GM18505 (cell line): ENCODE measurements around the gene OMA1.

Experiments used
- ATAC-seq: cut with Tn5 transposase; IDR thresholded peaks from one replicate; pipeline ENCODE4 v1.9.1; 2021; ENCODE audit not compliant: unreplicated experiment
- POLR2A ChIP-seq: IDR thresholded peaks from 4 replicates; pipeline ENCODE4 v1.6.1; 2011; ENCODE audit warnings: borderline replicate concordance; ENCODE audit not compliant: insufficient read depth, insufficient read length; ENCODE audit errors: extremely low read depth

OMA1 gene

DNA sequence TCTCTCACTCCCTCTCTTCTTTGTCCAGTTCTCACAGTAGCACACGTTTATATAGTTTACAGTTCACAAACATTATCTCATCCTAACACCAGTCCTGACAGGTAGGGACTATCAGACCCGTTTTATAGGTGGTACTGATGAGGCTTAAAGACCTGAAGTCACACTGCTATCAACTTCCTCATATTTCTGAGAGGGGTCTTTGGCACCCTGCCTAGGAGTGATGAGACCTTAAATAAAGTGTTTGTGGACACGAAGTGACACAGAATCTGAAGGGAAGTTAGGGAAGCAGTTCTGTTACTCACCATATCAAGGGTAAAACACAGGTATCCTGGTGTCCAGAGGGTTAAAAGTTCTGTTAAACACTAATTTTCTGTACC, 31.1 kb upstream of the OMA1 start:
- no peak for ATAC-seq
- TF ChIP-seq POLR2A: no peak

DNA sequence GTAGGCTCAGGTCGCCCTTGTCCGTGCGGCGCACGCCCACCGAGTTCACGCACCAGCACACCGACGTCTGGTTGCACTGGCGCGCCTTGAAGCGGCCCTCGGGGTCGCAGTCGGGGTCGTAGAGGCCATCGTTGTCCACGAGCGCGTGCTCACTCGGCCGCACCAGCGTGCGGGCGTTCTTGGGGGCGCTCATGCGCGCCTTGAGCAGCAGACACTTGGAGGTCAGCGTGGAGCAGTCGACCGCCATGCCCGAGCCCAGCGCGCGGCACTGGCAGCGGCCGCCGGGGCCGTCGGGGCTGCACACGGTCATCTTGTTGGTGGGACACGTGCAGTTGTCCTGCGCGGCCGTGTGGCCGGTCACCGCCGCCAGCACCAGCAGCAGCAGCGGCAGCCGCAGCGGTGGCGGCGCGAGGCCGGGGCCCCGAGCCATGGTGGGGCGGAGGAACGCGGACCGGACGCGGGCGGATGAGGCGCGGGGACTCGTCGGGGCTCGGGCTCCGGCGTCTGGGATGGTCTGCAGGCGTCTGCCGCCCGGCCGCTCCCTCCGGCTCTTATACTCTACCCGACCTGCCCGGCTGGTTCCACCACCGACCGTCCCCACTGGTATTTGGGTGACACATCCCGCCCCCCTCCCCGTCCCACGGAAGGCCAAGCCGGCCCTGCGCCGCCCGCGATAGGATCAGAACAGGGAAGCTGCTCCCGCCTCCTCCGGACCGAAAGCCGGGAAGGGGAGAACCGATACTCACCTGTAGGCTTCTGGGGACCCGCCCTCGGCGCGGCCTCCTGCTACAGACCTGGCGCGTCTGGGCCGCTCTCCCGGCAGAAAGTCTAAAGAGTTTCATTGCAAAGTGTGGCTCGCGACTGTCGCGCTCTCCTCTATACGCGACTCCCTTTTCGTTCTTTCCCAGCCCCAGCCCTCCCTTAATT, 30.5 kb upstream of the OMA1 start, which contains the start of gene TACSTD2:
Gene TACSTD2 (minus strand): TSS at position 526 of the 927 bp plus-strand sequence. CDS start 96 bp downstream, at position 430.
- TF ChIP-seq POLR2A: no peak
- ATAC-seq: no peak

GRCh38 chr1:58576325-58576726, 29.8 kb upstream of the OMA1 start:
- no peak for ATAC-seq
- TF ChIP-seq POLR2A: no peak

- TF ChIP-seq POLR2A: no peak
Measured at GRCh38 chr1:58575551-58576324, 29.2 kb upstream of the OMA1 start.

GRCh38 chr1:58574816-58575215, 28.3 kb upstream of the OMA1 start:
- ATAC-seq: no peak

More at GRCh38 chr1:58575551-58576324, 29.2 kb upstream of the OMA1 start:
- ATAC-seq: no peak

DNA sequence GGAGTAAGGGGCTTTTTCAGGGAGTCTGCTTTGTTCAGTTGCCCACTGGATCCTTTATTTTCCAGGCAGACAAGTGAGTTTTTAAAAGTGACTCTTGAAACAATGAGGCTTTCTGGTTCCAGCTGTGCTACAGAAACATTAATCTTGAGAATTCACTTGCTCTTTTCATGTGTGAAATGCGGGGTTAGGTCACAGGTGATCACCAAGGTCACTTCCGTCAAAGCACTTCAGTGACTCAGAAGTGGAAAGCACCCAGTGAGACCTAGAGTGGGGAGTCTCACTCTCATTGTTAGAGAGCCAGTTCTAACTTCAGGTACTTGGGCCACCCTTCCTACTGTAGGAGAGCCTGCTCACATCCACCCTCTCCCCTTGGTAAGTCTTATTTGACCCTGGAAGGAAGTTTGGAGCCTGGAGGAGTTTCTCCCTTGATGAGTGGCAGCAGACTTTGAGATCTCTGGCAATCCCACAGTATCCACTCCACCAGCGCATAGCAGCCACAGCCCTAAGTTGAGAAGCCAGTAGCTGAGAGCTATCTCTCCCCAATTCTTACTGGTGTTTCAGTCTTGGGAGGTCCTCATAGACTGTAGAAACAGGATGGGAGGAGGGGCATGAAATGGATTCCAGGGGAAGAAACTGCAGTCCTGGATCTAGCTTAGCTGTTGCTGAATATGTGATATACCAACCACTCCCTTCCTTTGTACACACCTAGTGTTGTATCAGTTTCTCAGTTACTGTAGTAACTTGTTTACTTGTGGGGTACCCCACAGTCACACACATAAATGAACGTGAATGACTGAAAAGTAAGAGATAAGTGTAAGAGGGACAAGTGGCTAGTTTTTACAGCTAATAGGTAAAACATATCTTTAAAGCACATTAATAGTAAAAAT, 27.4 kb upstream of the OMA1 start:
- ATAC-seq: peak; percentile 93
- no peak for TF ChIP-seq POLR2A

More at GRCh38 chr1:58574816-58575215, 28.3 kb upstream of the OMA1 start:
- no peak for TF ChIP-seq POLR2A

DNA sequence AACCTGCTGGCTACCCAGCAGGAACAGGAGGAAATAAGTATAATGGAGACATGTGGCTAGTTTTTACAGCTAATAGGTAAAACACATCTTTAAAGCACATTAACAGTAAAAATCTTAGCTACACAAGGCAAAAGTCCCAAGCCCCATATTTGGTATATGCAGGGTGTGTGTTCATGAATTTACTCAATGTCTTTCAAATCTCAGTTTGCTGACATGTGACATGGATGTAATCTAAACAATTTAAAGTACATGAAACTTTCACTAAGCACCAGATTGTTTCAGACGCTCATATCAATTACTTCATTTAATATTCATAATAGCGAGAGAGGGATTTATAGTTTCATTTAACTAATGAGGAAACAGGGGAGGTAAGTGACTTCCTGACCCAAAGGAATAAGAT, 26.6 kb upstream of the OMA1 start:
- no peak for TF ChIP-seq POLR2A
- peak; percentile 4 for ATAC-seq

DNA sequence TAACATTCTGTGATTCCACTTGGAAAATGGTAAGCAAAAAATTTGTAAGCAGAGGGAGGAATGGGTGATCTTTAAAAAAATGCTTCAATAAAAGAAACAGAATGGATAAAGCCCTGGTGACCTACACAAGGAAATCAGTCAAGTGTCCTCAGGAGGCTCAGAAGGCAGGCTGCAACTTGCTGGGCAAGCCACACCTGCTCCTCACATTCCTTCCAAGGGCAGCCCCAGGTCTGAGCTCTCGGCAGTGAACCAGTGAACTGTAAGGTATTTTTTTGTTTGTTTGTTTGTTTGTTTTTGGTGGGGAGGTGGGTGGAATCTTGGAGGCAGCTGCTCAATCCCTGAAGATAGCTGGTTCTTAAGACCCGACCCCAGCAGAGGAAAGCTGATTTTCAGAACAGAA, 26.2 kb upstream of the OMA1 start:
- TF ChIP-seq POLR2A: no peak
- no peak for ATAC-seq

- TF ChIP-seq POLR2A: no peak
- no peak for ATAC-seq
Measured at GRCh38 chr1:58571616-58572015, 25.1 kb upstream of the OMA1 start.

DNA sequence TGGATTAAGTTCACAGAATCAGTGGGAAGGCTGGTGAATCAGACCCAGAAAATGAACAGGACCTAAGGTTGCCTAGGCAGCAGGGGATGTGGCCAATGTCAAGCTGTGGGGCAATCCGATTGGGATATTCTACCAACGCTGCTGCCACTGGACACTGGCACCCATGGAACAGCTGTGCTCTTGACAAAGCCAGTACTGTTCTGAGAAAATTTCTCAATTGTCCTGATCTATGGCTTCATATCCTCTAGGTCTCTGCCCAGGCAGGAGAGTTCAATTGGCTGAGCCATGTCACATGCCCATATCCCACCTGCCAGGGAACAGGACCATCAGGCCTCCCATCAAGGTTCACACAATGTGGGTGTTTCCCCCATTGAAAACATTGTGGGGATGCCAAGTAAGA, 24.3 kb upstream of the OMA1 start:
- no peak for TF ChIP-seq POLR2A

GRCh38 chr1:58570094-58570493, 23.6 kb upstream of the OMA1 start:
- no peak for TF ChIP-seq POLR2A
- no peak for ATAC-seq

More for the DNA sequence above, 24.3 kb upstream of the OMA1 start:
- ATAC-seq: no peak

GRCh38 chr1:58568911-58569310, 22.4 kb upstream of the OMA1 start:
- ATAC-seq: no peak
- TF ChIP-seq POLR2A: no peak
